Measurements from ENCODE around the gene UPF1.
"Not testable (repeated sequence)": the region's sequence is repeated elsewhere in the genome, so short reads cannot be mapped to it uniquely, and the experiment has no call there.

Gene UPF1

DNA sequence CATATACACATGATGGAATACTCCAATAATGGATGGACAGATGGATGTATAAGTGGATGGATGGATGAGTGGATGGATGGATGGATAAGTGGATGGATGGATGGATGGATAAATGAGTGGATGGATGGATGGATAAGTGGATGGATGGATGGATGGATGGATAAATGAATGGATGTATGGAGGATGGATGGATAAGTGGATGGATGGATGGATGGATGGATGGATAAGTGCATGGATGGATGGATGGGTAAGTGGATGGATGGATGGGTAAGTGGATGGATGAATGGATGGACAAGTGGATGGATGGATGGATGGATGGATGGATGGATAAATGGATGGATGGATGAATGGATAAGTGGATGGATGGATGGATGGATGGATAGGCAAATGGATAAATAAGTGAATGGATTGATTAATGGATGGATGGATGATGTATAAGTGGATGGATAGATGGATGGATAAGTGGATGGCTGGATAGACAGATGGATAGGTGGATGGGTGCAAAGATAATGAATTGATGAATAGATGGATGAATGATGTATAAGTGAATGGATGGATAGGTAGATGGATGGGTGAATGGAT, 32.3 kb upstream of the UPF1 start:
- no peak for DNase-seq (ENCODE audit: low spot score)

DNA sequence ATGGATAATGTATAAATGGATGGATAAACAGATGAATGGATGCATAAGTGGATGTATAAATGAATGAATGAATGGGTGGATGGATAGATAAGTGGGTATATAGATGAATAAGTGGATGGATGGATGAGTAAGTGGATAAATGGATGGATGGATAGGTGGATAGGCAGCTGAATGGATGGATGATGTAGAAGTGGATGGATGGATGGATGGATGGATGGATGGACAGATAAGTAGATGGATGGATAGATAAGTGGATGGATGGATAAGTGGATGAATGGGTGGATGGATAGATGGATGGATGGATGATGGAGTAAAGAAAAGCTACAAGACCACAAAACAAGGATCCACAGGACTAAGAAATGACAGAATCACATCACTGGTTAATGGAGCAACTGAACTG, 31.7 kb upstream of the UPF1 start:
- no peak for DNase-seq (ENCODE audit: low spot score)

DNA sequence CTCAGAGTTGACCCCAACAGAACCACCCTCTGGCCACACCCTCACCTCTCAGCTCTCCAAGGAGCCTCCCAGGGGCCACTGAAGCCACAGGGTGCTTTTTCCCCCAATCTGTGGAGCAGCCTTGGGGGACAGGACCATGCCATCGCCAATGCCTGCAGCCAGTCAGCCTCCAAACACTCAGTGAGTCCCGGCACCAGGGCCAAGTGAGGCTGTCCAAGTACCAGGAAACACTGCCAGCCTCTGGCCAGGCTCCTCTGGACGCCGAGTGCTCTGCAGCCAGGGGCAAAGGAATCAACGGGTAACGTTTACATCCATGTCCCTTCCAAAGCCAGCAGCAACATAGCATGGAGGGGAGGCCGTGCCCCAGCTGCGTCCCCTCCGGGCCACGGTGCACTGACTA, 31.1 kb upstream of the UPF1 start:
- no peak for DNase-seq (ENCODE audit: low spot score)

DNA sequence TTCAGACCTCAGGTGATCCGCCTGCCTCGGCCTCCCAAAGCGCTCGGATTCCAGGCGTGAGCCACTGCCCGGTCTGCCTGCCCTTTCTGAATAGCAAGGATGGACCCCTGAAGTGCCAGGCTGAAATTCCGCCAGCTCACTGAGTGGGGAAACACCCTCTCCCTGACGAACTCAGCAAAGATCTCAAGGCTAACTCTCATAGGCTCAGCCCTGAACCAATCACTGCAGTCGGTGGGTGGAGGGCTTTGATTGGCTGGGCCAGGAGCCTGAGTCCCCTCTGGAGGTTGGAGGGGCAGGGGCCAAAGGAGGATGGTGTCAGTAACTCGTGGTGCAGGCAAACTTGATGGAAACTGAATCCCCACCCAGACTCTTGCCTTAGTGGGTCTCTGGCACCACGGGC, 29.4 kb upstream of the UPF1 start:
- DNase-seq (ENCODE audit: low spot score) = no peak

DNA sequence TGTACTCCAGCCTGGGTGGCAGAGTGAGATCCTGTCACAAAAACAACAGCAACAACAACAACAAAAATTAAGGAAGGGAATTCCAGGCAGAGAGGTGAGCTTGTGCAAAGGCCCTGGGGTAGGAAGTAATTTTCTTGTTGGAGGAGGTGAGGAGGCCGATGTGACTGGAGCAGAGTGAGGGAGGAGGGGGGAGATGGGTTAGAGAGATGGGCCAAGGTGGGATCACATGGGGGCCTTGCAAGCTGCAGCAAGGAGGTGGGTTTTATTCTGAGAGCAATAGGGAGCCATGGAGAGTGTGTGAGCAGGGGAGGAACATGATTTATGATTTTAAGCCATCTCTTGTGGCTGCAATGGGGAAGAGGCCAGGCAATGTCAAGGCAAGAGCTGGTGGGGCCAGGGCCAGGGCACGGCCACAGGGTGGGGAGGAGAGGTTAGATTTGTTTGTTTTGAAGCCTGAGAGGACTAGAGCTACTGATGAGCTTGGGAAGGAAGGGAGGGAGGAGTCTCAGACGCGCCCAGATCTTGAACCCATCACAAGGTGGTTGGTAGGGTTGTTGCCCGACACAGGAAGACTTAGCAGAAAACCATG, 28.1 kb upstream of the UPF1 start:
- DNase-seq (ENCODE audit: low spot score) = no peak

DNA sequence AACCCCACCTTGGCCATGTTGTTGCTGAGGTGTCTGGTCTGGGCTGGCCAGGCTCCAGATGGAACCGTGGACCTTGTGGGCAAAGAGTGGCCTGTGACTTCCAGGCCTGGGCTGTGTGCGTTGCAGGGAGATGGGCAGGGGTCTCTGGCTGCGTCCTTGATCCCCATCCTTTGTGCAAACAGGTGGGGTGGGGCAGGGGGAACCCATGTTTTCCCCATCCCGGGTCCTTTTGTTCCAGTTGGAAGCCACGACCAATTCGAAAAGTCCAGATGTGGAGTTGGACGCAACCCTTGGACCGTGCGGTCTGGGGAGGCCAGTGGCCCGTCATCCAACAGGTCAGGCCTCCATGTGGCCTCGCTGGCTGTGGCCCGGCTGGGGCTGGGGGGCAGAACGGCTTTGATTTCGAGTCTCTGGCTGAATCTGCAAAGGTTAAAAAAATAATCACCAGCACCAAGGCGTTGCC, 27.6 kb upstream of the UPF1 start:
- no peak for DNase-seq (ENCODE audit: low spot score)

DNA sequence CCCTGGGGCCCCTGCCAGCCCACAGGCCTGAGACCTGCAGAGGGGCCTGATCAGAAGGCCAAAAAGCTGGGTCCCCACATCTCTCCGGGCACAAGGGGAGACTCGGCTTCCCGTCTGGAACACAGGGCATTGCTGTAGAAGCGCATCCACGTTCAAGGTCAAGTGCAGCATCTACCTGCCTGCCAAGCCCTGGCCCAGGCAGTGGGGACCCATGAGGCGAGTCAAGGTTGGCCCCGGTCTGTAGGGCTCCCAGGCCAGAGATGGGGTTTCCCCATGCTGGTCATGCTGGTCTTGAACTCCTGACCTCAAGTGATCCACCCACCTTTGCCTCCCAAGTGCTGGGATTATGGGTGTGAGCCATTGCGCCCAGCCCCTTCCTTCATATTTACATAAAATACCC, 27.1 kb upstream of the UPF1 start:
- no peak for DNase-seq (ENCODE audit: low spot score)

DNA sequence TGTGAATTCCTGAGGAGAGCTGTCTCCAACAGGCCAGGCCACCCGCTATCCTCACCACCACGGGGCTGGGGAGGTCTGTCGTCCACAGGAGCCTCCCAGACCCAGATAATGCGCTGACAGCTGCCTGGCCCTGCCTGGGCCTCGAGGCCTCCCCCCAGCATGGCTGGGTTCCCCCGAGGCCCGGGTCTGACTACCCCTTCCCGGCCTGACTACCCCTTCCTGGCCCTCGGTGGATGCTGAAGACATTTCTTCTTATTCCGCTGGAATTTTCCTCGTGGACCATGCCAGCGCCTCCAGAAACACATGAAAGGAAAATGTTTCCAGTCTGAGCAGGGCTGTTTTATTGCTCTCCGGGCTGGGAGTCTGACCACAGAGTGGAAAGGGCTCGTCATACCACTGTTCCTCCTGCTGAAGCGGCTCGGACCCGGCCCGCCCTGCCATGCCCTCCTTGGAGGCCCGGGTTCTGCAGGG, 23.9 kb upstream of the UPF1 start:
- DNase-seq (ENCODE audit: low spot score) = no peak

DNA sequence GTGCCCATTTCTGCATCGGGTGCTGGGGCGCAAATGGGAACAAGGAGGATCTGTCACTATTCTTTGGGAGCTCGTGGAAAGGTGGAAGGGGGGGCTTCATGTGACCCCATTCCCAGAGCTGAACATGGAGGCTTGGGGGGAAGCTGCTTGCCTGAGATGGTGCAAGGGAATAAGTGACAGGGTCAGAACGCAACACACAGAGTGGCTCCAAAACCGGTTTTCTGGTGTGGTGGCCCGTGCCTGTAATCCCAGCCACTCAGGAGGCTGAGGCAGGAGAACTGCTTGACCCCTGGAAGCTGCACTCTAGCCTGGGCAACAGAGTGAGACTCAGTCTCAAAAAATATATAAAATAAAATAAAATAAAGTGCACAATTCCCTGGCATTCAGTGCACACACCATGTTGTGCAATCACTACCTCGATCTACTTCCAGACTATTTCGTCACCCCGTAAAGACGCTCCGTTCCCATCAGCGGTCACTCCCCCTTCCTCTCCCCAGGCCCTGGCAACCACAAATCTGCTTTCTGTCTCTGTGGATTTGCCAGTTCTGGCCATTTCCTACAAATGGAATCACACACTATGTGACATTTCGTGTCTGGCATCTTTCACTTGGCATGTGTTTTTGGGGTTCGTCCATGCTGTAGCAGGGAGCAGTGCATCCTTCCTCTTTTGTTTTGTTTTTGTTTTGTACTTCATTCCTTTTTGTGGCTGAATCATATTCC, 22.4 kb upstream of the UPF1 start:
- no peak for DNase-seq (ENCODE audit: low spot score)

DNA sequence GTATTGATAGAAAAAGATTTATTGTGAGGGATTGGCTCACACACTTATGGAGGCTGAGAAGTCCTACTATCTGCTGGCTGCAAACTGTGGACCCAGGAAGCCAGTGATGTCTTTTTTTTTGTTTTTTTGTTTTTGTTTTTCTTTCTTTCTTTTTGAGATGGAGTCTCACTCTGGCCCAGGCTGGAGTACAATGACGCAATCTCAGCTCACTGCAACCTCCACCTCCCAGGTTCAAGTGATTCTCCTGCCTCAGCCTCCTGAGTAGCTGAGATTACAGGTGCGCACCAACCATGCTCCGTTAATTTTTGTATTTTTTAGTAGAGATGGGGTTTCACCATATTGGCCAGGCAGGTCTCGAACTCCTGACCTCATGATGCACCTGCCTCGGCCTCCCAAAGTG, 20.1 kb upstream of the UPF1 start:
- not testable (repeated sequence) for DNase-seq (ENCODE audit: low spot score)

DNA sequence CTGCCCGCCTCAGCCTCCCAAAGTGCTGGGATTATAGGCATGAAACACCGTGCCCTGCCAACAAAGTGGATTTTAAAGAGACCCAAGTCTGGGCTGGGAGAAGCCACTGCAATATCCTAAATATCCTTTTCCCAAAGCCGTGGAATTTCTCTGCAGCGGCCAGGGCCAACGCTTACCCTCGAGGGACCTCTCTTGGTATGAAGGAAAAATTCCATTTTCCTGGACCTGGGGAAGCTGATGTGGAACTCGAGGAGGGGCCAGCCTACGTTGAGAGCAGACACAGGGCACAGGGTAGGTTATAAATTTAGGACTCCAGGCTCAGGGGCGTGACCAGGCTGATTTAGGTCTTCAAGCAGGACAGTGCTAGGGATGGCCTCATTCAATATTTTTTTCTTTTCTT, 17.7 kb upstream of the UPF1 start:
- DNase-seq (ENCODE audit: low spot score) = no peak

DNA sequence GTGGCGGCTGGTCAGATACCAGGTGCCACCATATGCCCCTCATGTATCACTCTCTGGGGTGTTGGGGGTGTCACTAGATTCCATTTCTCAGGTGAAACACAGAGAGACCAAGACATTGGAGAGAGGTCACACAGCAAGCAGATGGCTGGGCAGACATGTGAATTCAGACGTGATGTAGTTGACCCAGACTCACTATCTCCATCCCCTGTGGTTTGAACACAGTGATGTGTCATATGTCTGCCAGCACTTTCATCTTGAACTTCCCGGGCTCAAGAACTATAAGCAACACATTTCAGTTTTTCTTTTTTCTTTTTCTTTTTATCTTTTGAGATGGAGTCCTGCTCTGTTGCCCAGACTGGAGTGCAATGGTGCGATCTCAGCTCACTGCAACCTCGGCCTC, 16.1 kb upstream of the UPF1 start:
- no peak for DNase-seq (ENCODE audit: low spot score)

DNA sequence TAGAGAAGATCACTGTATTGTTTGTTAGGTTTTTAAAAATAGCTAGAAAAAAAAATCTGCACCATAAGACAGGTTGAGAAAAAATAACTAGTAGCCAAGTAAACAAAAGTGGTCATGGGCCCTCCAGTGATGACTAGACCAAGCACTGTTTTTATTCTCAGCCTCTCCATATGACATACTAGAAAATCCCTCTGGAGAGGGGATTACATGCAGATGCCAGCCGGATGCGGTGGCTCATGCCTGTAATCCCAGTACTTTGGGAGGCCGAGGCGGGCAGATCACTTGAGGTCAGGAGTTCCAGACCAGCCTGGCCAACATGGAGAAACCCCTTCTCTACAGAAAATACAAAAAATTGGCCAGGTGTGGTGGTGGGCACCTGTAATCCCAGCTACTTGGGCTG, 15.1 kb upstream of the UPF1 start:
- not testable (repeated sequence) for DNase-seq (ENCODE audit: low spot score)

DNA sequence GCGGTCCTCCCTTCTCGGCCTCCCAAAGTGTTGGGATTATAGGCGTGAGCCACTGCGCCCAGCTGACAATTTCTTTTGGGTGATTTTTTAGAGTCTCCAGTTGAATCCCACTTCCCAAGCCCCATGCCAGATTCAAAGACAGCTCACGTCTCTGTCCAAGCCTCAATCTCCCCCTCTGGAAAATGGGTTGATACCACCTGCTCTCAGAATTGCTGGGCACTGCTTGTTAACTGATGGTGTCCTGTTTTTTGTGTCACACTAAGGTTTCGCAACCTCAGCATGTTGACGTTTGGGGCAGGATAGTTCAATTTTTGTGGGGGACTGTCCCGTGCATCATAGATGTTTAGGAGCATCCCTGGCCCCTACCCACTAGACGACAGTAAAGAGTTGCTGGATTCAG, 14.2 kb upstream of the UPF1 start:
- no peak for DNase-seq (ENCODE audit: low spot score)

DNA sequence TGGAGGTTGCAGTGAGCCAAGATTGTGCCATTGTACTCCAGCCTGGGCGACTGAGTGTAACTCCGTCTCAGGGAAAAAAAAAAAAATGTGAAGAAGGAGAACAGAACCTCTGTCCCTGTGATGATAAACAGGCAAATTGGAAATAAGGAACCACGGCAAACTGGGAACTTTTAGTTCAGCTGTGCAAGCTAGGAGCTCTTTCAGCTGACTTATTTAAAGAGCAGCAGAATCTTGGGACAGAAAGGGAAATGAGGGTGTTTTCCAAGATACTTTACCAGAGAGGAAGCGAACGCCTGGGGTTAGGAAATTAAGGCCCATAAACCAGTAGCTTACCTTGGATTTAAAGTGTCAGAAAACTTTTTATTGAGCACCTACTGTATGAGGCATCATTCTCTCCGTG, 3.0 kb upstream of the UPF1 start:
- no peak for DNase-seq (ENCODE audit: low spot score)

DNA sequence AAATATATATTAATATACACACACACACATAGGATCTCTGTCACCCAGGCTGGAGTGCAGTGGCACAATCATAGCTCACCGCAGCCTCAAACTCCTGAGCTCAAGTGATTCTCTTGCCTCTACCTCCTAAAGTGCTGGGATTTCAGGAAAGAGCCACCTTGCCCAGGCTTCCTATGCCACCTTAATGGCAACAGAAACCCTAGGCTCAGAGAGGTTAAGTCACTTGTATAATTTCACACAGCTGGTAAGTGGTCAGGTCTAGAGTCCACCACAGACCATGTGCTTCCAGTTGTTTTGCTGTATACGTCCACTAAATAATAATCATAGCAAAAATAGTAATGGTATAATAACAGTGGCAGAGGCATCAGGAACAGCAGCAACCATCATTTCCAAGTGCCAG, 1.3 kb upstream of the UPF1 start:
- no peak for DNase-seq (ENCODE audit: low spot score)

DNA sequence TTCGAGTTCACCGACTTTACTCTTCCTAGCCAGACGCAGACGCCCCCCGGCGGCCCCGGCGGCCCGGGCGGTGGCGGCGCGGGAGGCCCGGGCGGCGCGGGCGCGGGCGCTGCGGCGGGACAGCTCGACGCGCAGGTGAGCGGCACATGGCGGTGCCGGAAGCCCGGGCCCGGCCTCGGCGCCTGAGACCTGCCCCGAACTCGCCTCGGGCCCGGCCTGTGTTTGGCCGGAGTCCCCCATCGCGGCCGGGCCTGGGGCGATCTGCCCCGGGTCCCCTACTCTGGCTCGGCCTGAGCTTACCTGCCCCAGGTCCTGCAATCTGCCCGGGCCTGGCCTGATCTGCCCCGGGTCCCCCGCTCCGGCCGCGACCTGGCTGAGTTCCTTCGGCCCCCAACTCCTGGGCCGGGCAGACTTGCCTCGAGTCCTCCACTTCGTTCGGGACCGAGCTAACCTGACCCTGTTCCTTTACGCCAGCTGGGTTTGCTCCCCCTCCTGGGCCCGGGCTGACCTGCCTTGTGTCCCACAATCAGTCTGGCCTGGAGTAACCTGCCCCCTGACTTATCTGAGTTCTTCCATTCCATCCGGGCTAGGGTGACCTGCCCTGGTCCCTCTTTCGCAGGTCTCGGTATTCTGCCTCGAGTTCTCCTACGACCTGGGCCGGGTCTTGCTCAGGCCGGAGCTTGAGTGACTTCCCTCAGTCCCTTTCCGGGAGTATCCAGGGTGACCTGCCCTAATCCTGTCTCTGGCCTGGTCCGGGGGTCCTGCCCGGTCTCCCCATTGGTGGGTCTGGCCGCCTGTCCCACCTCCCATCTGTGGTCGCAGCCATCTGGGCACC, 764 bp downstream of the UPF1 start:
- DNase-seq (ENCODE audit: low spot score) = no peak

DNA sequence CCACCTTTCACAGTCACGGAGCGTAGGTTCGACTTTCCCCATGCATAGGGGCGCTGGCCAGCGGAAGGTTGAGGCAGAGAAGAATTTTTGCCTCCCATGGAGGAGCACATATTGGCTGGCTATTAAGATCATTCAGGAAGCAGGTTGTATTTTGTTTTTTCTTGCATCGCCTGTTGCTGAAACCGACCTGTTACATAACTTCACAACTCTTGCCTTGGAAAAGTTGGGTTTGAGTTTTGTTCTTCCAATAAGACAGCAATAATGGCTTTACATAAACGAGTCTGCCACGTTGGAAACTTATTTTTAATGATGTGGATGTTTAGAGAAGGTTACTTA, 1.4 kb downstream of the UPF1 start:
- no peak for DNase-seq (ENCODE audit: low spot score)

DNA sequence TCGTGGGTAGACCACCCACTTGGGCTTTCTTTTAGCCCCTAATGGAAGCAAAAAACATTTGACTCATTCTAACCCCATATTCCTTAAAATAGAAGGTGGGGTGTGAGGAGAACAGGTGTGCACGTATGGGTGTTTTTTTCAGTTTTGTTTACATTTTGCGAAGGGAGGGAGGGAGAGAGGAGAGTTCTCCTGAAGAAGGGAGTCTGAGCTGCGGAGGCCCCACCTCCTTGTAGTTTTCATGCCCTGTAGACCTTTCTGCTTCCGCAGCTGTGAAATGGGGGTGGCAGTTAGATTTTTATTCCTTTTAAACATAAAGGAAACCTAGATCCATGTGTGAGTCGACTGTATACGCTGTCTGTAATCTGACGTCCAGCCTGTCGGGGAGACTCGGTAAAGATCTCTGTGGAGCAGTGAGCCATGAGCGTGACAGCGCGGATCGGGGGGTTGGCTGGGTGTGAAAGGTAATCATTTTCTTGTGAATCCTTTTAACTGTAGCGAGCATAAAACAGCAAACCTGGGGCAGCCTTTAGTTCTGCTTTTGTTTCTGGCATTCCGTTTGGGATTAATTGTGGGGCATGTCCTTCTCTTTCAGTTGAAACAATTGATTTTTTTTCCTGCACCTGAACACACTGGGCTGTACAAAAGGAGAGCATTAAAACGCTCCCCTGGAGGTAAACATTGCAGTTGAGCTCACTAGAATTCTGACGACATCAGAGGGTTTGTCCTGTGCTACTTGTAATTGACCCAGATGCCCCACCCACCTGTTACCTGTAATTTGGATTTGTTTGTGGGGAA, 2.3 kb downstream of the UPF1 start:
- no peak for DNase-seq (ENCODE audit: low spot score)

DNA sequence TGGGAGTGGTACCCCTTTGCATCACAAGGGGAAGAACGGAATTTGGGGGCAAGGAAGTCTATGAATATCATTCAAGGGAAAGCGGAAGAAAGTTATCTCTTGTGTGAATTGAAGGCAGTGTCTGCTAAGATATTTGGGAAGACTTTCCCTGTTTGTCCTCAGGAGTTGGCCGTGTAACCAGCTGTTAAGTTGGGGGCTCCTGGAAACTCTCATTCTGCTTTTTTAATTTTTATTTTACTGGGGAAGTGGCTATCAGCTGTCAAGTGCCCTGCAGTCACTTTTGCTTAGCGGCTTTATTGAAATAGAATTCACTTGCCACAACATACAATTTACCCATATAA, 2.9 kb downstream of the UPF1 start:
- DNase-seq (ENCODE audit: low spot score) = no peak

DNA sequence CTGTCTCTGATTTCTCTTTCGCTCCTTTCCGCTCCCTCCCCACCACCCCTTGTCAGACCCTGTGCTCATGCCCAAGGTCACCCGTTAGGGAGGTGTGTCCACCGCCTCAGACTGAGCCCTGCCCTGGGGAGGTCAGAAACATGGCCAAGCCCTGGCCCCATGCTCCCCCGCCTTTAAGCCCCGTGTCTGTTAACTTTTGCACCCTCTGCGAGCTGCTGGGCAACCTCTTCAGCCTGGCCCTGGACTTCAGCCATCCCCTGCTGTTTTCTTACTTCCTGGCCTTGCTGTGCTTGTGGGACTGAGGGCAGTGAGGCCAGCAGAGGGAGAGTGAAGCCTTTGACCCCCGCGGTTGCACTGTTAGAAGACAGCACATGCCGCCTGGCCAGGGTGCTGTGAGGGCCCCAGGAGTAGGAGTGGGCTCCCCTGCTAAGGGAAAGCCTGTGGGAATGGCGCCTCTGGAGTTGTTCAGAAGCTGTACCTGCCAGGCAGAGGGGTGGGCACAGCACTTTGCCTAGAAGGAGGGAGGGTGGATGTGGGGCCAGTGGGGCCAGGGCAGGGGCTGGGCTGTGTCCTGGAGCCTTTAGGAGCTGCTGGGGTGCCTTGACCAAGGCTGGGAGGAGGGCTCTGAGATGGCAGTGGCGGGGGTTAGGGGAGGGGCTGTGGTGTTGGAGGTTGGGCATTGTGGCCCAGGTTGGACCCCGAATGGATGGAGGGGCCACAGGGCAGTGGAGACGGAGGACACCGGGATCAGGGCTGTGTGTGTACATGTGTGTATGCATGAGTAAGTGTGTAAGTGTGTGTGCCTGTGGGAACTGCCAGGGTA, 7.9 kb downstream of the UPF1 start:
- DNase-seq (ENCODE audit: low spot score) = no peak
